Neural crest cell (in vitro differentiated cells): Measurements from ENCODE around the gene SNRPA. TPM values are rescaled to one million over a fixed set of nuclear protein-coding genes. Genes with fewer than 3 reads are reported as not detected.

Source experiments
- DNase-seq: peaks from one replicate; pipeline ENCODE4 v3.0.0; 2021; ENCODE audit warnings: low read depth, mixed read lengths, low spot score
- H3K27ac Mint-ChIP-seq: one replicate; pipeline ENCODE4 v1.8.0; 2021; ENCODE audit warnings: mild to moderate bottlenecking, mixed read lengths; ENCODE audit not compliant: unreplicated experiment
- H3K27me3 Mint-ChIP-seq: 2 replicates; pipeline ENCODE4 v1.8.0; 2021; ENCODE audit warnings: low read depth, mild to moderate bottlenecking, mixed read lengths
- H3K36me3 Mint-ChIP-seq: 2 replicates; pipeline ENCODE4 v1.8.0; 2021; ENCODE audit warnings: low read depth, mild to moderate bottlenecking, mixed read lengths
- H3K4me1 Mint-ChIP-seq: 2 replicates; pipeline ENCODE4 v1.8.0; 2021; ENCODE audit warnings: mixed read lengths
- H3K4me3 Mint-ChIP-seq: one replicate; pipeline ENCODE4 v1.8.0; 2021; ENCODE audit warnings: mild to moderate bottlenecking, mixed read lengths
- H3K9me3 Mint-ChIP-seq: 2 replicates; pipeline ENCODE4 v1.8.0; 2021; ENCODE audit warnings: mixed read lengths
- total RNA-seq: library from RNA; stranded (reverse); gene quantifications from 2 replicates; pipeline ENCODE4 v1.2.1, GENCODE V29; 2021
- TF ChIP-seq, protein P1 (sequence below): fragments of 200-600 bp; sonication (generic); conservative IDR thresholded peaks from 2 replicates; pipeline ENCODE4 v1.5.0; 2021; ENCODE audit warnings: antibody characterized with exemption, mild to moderate bottlenecking

SNRPA gene
- total RNA-seq, 1 donor from 2014 or later, result 214 TPM

DNA sequence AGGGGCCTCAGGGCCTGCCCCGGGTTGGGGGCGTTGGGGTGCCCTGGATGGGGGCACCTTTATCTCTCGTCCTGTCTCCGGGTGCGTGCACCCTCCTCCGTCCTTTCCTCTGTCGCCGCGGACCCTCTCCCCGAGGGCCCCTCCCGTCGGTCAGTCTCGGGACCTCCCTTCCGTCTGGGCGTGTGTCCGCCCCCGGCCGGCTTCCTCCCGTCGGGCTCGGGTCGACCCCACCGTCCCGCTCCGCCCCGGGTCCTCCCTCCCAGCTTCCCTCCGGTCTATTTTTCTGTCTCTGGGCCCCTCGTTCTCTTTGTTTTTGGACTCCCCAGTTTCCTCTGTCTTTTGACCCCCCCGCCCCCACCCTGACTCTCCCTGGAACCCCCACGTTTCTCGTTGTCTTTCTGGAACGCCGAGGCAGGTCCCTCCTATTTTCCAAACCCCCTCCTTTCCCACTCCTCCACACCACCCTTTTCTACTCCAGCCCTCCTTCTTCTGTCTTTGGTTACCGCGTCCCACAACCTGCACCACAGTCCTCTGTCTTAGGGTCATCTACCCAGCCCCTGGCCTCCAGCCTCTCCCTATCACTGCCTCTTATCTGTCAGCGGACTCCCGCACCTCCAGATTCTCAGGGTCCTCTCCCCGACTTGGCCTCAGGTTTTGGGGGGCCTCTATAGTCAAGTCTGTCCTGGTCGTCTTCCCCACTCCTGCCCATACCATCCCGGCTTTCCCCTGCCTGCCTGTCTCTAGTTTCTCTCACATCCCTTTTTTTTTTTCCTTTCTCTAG lies 48.7 kb downstream of the SNRPA start:
- H3K36me3 Mint-ChIP-seq, result peaks cover 2% of the 10 kb centered on the region
- H3K4me1 Mint-ChIP-seq, result peaks cover 51% of the 10 kb centered on the region
- H3K9me3 Mint-ChIP-seq, result no peaks in the 10 kb centered on the region
- DNase-seq, result peak; percentile 33
- TF ChIP-seq, protein P1, sequence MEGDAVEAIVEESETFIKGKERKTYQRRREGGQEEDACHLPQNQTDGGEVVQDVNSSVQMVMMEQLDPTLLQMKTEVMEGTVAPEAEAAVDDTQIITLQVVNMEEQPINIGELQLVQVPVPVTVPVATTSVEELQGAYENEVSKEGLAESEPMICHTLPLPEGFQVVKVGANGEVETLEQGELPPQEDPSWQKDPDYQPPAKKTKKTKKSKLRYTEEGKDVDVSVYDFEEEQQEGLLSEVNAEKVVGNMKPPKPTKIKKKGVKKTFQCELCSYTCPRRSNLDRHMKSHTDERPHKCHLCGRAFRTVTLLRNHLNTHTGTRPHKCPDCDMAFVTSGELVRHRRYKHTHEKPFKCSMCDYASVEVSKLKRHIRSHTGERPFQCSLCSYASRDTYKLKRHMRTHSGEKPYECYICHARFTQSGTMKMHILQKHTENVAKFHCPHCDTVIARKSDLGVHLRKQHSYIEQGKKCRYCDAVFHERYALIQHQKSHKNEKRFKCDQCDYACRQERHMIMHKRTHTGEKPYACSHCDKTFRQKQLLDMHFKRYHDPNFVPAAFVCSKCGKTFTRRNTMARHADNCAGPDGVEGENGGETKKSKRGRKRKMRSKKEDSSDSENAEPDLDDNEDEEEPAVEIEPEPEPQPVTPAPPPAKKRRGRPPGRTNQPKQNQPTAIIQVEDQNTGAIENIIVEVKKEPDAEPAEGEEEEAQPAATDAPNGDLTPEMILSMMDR, result no peak
- no peaks in the 10 kb centered on the region for H3K27me3 Mint-ChIP-seq
- H3K4me3 Mint-ChIP-seq, result peak overlapping the region; percentile 96
- peak overlapping the region; percentile 67 for H3K27ac Mint-ChIP-seq

DNA sequence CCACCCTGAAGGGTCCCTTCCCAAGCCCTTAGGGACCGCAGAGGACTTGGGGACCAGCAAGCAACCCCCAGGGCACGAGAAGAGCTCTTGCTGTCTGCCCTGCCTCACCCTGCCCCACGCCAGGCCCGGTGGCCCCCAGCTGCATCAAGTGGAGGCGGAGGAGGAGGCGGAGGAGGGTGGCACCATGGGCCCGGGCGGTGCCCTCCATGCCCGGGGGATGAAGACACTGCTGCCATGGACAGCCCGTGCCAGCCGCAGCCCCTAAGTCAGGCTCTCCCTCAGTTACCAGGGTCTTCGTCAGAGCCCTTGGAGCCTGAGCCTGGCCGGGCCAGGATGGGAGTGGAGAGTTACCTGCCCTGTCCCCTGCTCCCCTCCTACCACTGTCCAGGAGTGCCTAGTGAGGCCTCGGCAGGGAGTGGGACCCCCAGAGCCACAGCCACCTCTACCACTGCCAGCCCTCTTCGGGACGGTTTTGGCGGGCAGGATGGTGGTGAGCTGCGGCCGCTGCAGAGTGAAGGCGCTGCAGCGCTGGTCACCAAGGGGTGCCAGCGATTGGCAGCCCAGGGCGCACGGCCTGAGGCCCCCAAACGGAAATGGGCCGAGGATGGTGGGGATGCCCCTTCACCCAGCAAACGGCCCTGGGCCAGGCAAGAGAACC lies 49.5 kb downstream of the SNRPA start:
- DNase-seq, result no peak
- TF ChIP-seq, protein P1, result no peak
- Mint-ChIP-seq H3K36me3 (peaks cover 2% of the 10 kb centered on the region), H3K4me3 (peak overlapping the region; percentile 96), H3K27me3 (no peaks in the 10 kb centered on the region), H3K4me1 (peaks cover 56% of the 10 kb centered on the region), H3K27ac (peak overlapping the region; percentile 67), H3K9me3 (no peaks in the 10 kb centered on the region)

DNA sequence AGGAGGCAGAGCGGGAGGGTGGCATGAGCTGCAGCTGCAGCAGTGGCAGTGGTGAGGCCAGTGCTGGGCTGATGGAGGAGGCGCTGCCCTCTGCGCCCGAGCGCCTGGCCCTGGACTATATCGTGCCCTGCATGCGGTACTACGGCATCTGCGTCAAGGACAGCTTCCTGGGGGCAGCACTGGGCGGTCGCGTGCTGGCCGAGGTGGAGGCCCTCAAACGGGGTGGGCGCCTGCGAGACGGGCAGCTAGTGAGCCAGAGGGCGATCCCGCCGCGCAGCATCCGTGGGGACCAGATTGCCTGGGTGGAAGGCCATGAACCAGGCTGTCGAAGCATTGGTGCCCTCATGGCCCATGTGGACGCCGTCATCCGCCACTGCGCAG lies 50.0 kb downstream of the SNRPA start:
- Mint-ChIP-seq H3K27ac (no peak overlapping the region), H3K4me1 (peaks cover 60% of the 10 kb centered on the region), H3K27me3 (no peaks in the 10 kb centered on the region), H3K9me3 (no peaks in the 10 kb centered on the region), H3K36me3 (peaks cover 2% of the 10 kb centered on the region), H3K4me3 (peak overlapping the region; percentile 85)
- DNase-seq, result no peak
- TF ChIP-seq, protein P1, result no peak

DNA sequence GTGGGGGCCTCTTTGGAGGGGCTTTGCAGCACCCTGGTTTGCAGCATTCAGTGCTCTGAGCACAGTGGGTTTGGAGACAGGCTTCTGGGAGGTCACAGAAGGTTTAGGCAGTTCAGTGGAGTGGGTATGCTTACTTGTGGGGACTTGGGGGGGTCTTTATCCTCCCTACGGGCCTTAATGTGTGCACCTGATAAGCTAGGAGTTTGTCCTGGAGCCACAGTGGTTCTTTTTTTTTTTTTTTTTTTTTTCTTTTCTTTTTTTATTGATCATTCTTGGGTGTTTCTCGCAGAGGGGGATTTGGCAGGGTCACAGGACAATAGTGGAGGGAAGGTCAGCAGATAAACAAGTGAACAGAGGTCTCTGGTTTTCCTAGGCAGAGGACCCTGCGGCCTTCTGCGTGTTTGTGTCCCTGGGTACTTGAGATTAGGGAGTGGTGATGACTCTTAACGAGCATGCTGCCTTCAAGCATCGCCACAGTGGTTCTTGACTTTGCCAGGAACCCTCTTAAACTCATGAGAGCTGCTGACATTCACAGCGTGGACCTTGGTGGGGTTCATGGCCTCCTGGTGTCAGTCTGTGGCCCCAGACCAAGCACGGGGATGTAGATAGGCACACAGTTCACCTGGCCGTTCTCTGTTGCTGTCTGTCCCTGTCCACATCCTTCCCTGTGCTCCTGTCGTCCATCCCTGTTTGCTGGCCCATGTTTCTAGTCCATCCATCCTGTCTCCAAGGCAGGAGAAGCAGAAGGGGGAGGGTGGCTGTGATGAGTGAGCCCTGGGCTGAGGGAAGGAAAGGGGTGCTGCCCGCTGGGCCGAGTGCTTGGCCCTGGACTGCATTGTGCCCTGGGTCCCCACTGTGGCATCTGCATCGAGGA lies 50.7 kb downstream of the SNRPA start:
- H3K36me3 Mint-ChIP-seq, result peaks cover 2% of the 10 kb centered on the region
- no peak for DNase-seq
- peaks cover 67% of the 10 kb centered on the region for H3K4me1 Mint-ChIP-seq
- H3K9me3 Mint-ChIP-seq, result no peaks in the 10 kb centered on the region
- TF ChIP-seq, protein P1, result no peak
- H3K27ac Mint-ChIP-seq, result peak overlapping the region; percentile 92
- H3K4me3 Mint-ChIP-seq, result peak overlapping the region; percentile 85
- peaks cover under 1% of the 10 kb centered on the region for H3K27me3 Mint-ChIP-seq
